Stimulated activated naive B cell treated with anti-CD40 and anti-IgM and Interleukin-4, amounts not matched to agents 10 μg/mL and 1 μg/mL and 100 μg/mL, for 72 hours (primary cell): ENCODE measurements around the gene ARHGEF28.

ENCODE experiments used
- ATAC-seq, 2 donors: fragments of 150-1000 bp; cut with Tn5 transposase; replicated peaks; 2 replicates each; pipeline ENCODE4 v1.10.0; 2021; ENCODE audit warnings: moderate library complexity in 1 of 2
- DNase-seq: peaks from one replicate; pipeline ENCODE4 v3.0.0; 2021
- H3K27ac Mint-ChIP-seq: one replicate; pipeline ENCODE4 v1.8.0; 2022; ENCODE audit warnings: mild to moderate bottlenecking, mixed read lengths
- H3K27me3 Mint-ChIP-seq, 2 donors: one replicate each; pipeline ENCODE4 v1.8.0; 2022; ENCODE audit warnings: mixed read lengths in 2 of 2
- H3K36me3 Mint-ChIP-seq, 2 donors: one replicate each; pipeline ENCODE4 v1.8.0; 2022; ENCODE audit warnings: mixed read lengths in 2 of 2, mild to moderate bottlenecking in 1 of 2
- H3K4me1 Mint-ChIP-seq, 2 donors: one replicate each; pipeline ENCODE4 v1.8.0; 2022; ENCODE audit warnings: mixed read lengths in 2 of 2, mild to moderate bottlenecking in 1 of 2
- H3K4me3 Mint-ChIP-seq, 2 donors: one replicate each; pipeline ENCODE4 v1.8.0; 2022; ENCODE audit warnings: mild to moderate bottlenecking in 2 of 2, mixed read lengths in 2 of 2, moderate library complexity in 1 of 2
- H3K9me3 Mint-ChIP-seq, 2 donors: one replicate each; pipeline ENCODE4 v1.8.0; 2022; ENCODE audit warnings: mixed read lengths in 2 of 2, mild to moderate bottlenecking in 1 of 2

ARHGEF28 gene

GRCh38 chr5:73654819-73655318, 28.9 kb downstream of the ARHGEF28 start:
- Mint-ChIP-seq H3K27me3 (peaks cover 0 to 6% of the 10 kb centered on the region in 2 donors), H3K36me3 (no peaks in the 10 kb centered on the region), H3K4me1 (no peaks in the 10 kb centered on the region), H3K27ac (no peak overlapping the region), H3K9me3 (no peaks in the 10 kb centered on the region), H3K4me3 (no peak overlapping the region)
- no peak for DNase-seq
- ATAC-seq: no peak

- no peak for ATAC-seq
- Mint-ChIP-seq H3K27me3 (peaks cover 0 to 4% of the 10 kb centered on the region in 2 donors), H3K36me3 (no peaks in the 10 kb centered on the region), H3K4me3 (no peak overlapping the region), H3K4me1 (no peaks in the 10 kb centered on the region), H3K9me3 (peaks cover 0 to 1% of the 10 kb centered on the region in 2 donors), H3K27ac (no peak overlapping the region)
- no peak for DNase-seq
These were observed 29.6 kb downstream of the ARHGEF28 start for GRCh38 chr5:73655521-73656160.

DNA sequence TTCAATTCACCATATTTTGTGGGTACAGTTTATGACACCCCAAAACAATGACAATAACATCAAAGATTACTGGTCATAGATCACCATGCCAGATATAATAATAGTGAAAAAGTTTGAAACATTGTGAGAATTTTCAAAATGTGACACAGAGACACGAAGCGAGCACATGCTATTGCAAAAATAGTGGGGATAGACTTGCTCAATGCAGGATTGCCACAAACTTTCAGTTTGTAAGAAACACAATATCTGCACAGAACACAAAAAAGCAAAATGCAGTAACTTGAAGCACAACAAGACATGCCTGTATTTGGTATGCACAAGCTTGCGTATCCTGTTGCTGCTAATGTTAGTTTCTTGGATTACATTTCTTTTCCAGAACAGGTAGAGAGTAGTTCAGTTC, 35.8 kb downstream of the ARHGEF28 start:
- Mint-ChIP-seq H3K9me3 (peaks cover 0 to 1% of the 10 kb centered on the region in 2 donors), H3K4me1 (no peaks in the 10 kb centered on the region), H3K27ac (no peak overlapping the region), H3K36me3 (no peaks in the 10 kb centered on the region), H3K27me3 (peaks cover 11% of the 10 kb centered on the region in 2 donors), H3K4me3 (no peak overlapping the region)
- DNase-seq (no peak), ATAC-seq (no peak)

DNA sequence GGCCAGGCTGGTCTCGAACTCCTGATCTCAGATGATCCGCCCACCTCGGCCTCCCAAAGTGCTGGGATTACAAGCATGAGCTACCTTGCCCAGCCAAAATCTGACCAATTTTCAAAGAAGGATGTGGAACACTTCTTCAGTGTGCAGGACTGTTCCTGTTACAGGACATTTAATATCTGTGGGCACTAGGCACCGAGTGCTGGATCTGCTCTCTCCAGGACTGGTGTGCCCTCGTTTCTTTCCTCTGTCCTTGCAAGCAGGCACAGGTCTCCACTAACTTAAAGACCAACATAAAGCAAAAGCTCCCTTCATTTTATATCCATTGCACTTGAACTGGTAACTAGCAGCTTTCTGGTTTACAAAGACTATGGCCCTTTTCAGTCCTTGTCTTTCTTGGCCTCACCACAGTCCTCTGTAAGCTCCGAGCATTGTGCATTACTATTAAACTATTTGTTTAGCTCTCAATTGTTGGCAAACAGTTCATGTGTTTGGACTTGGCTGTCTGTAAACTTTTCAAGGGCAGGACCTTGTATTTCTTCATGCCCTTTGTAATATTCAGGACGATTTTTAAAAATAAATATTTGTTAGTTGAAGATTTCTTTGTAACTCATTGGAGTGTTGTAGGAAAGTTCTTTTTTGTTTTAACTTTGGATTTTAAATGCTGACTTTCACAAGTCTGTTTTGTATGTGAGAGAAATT, 37.3 kb downstream of the ARHGEF28 start:
- no peaks in the 10 kb centered on the region for H3K36me3 Mint-ChIP-seq
- H3K4me1 Mint-ChIP-seq: no peaks in the 10 kb centered on the region
- H3K27me3 Mint-ChIP-seq: peaks cover 11% of the 10 kb centered on the region in 2 donors
- H3K27ac Mint-ChIP-seq: no peak overlapping the region
- no peak for ATAC-seq
- H3K9me3 Mint-ChIP-seq: peaks cover 0 to 1% of the 10 kb centered on the region in 2 donors
- no peak overlapping the region for H3K4me3 Mint-ChIP-seq
- DNase-seq: no peak

GRCh38 chr5:73663860-73664240, 37.9 kb downstream of the ARHGEF28 start:
- H3K4me1 Mint-ChIP-seq: no peaks in the 10 kb centered on the region
- no peak overlapping the region for H3K4me3 Mint-ChIP-seq
- no peak for ATAC-seq
- no peak for DNase-seq
- H3K36me3 Mint-ChIP-seq: no peaks in the 10 kb centered on the region
- peaks cover 11% of the 10 kb centered on the region in 2 donors for H3K27me3 Mint-ChIP-seq
- no peak overlapping the region for H3K27ac Mint-ChIP-seq
- peaks cover 0 to 1% of the 10 kb centered on the region in 2 donors for H3K9me3 Mint-ChIP-seq

DNA sequence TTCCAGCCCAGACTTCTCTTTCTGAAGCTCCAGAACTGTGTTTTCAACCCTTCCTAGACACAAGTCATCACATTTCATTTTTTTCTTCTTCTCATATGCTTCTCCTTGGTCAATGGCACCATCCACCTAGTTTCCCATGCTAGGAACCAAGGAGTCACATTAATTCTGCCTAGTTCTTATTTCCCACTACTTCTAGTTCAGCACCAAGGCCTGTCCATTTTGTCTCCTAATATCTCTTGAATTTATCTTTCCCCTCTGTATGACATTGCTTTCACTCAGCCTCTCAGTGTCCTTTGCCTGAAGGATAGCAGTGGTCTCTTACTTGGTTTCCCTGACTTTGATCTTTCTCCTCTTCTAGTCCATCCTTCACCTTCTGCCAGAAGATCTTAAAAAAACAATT, 38.8 kb downstream of the ARHGEF28 start:
- ATAC-seq: no peak

DNA sequence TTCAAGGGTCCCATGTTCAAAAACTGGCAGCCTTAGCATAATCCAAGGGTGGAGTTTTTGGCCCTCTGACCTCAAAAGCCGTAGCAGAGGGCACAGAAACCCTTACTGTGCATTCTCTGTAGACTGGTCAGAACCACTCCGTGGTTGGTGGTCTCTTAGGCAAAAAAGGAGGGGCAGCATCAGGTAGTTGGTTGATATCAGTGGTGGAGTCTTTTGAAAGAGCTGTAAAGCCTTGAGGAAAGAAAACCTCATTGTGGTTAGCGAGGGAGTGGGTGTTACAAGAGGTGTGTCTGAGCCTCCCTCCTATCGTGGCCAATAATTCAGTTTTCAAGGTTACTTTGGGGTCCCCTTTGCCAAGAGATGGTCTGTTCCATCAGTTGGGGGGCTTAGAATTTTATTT, 40.9 kb downstream of the ARHGEF28 start:
- ATAC-seq (no peak), DNase-seq (no peak)
- no peak overlapping the region for H3K4me3 Mint-ChIP-seq
- H3K27ac Mint-ChIP-seq: no peak overlapping the region
- no peaks in the 10 kb centered on the region for H3K4me1 Mint-ChIP-seq
- H3K27me3 Mint-ChIP-seq: peaks cover 11% of the 10 kb centered on the region in 2 donors
- H3K9me3 Mint-ChIP-seq: no peaks in the 10 kb centered on the region
- no peaks in the 10 kb centered on the region for H3K36me3 Mint-ChIP-seq

More for the DNA sequence above, 38.8 kb downstream of the ARHGEF28 start:
- no peak overlapping the region for H3K4me3 Mint-ChIP-seq
- no peaks in the 10 kb centered on the region for H3K4me1 Mint-ChIP-seq
- no peaks in the 10 kb centered on the region for H3K36me3 Mint-ChIP-seq
- no peak for DNase-seq
- no peak overlapping the region for H3K27ac Mint-ChIP-seq
- peaks cover 0 to 1% of the 10 kb centered on the region in 2 donors for H3K9me3 Mint-ChIP-seq
- H3K27me3 Mint-ChIP-seq: peaks cover 11% of the 10 kb centered on the region in 2 donors

DNA sequence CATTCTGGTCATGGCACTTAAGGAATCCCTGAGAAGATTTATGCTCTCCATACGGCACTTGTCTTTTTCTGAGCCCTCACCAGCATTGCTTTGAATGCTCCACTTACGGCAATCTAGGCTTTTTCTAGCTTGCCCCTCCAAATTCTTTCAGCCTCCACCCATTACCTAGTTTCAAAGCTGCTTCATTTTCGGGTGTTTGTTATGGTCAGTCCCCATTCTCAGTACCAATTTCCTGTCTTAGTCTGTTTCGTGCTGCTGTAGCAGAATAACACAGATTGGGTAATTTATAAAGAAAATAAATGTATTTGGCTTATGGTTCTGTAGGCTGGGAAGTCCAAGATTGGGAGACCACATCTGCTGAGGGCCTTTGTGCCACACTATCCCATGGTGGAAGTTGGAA, 42.0 kb downstream of the ARHGEF28 start:
- H3K4me3 Mint-ChIP-seq: no peak overlapping the region
- no peaks in the 10 kb centered on the region for H3K9me3 Mint-ChIP-seq
- DNase-seq: no peak
- no peaks in the 10 kb centered on the region for H3K4me1 Mint-ChIP-seq
- H3K36me3 Mint-ChIP-seq: no peaks in the 10 kb centered on the region
- no peak overlapping the region for H3K27ac Mint-ChIP-seq
- peaks cover 11% of the 10 kb centered on the region in 2 donors for H3K27me3 Mint-ChIP-seq
- no peak for ATAC-seq

GRCh38 chr5:73668486-73669111, 42.6 kb downstream of the ARHGEF28 start:
- Mint-ChIP-seq H3K36me3 (no peaks in the 10 kb centered on the region), H3K27ac (no peak overlapping the region), H3K27me3 (peaks cover 11% of the 10 kb centered on the region in 2 donors), H3K4me1 (no peaks in the 10 kb centered on the region), H3K4me3 (no peak overlapping the region), H3K9me3 (no peaks in the 10 kb centered on the region)
- ATAC-seq (no peak), DNase-seq (no peak)

DNA sequence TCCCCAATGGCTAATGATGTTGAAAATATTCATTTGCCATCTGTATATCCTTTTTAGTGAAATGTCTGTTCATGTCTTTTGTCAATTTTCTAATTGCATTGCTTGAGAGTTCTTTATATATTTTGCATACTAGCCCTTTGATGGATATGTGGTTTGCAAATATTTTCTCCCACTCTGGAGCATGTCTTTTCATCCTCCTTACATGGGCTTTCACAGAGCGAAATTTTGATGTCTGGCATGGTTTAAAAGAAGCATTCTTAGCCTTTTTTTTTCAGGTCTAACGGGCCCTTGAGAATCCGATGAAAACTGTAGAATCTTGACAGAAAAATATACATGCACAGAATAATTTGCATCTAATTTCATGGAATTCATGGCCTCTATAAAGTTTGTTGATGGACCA, 44.7 kb downstream of the ARHGEF28 start:
- DNase-seq: no peak
- H3K27ac Mint-ChIP-seq: no peak overlapping the region
- H3K36me3 Mint-ChIP-seq: no peaks in the 10 kb centered on the region
- ATAC-seq: no peak
- H3K27me3 Mint-ChIP-seq: peaks cover 0 to 5% of the 10 kb centered on the region in 2 donors
- H3K4me3 Mint-ChIP-seq: no peak overlapping the region
- H3K4me1 Mint-ChIP-seq: no peaks in the 10 kb centered on the region
- no peaks in the 10 kb centered on the region for H3K9me3 Mint-ChIP-seq

- no peaks in the 10 kb centered on the region for H3K36me3 Mint-ChIP-seq
- H3K27ac Mint-ChIP-seq: no peak overlapping the region
- no peaks in the 10 kb centered on the region for H3K9me3 Mint-ChIP-seq
- H3K4me1 Mint-ChIP-seq: no peaks in the 10 kb centered on the region
- DNase-seq (no peak), ATAC-seq (no peak)
- H3K27me3 Mint-ChIP-seq: no peaks in the 10 kb centered on the region
- no peak overlapping the region for H3K4me3 Mint-ChIP-seq
These were observed 46.1 kb downstream of the ARHGEF28 start for GRCh38 chr5:73672132-73672531.

GRCh38 chr5:73673161-73673591, 47.2 kb downstream of the ARHGEF28 start:
- ATAC-seq (no peak), DNase-seq (no peak)
- no peaks in the 10 kb centered on the region for H3K27me3 Mint-ChIP-seq
- H3K27ac Mint-ChIP-seq: no peak overlapping the region
- H3K9me3 Mint-ChIP-seq: no peaks in the 10 kb centered on the region
- no peak overlapping the region for H3K4me3 Mint-ChIP-seq
- H3K36me3 Mint-ChIP-seq: no peaks in the 10 kb centered on the region
- H3K4me1 Mint-ChIP-seq: no peaks in the 10 kb centered on the region

GRCh38 chr5:73674669-73675004, 48.6 kb downstream of the ARHGEF28 start:
- no peaks in the 10 kb centered on the region for H3K4me1 Mint-ChIP-seq
- H3K36me3 Mint-ChIP-seq: no peaks in the 10 kb centered on the region
- no peak for ATAC-seq

DNA sequence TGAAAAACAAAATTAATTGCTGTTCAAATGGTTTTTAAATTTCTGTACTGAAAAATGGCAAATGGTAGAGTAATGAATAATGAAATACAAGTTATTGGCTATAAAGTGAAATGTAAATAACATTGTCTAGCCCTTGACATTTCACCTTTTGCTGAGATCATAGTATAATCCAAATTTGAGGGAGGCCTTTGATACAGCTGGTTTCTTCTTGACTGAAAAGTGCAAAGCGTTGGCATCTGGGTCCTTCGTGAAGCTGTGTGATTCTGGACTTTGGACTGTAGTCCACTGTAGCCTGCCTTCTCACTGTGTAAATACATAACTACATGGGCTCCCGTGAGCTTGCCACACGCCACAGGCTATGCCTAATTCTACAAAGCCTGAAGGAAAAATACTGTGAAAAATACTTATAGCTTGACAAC, 52.3 kb downstream of the ARHGEF28 start:
- DNase-seq (no peak), ATAC-seq (no peak)
- Mint-ChIP-seq H3K9me3 (no peaks in the 10 kb centered on the region), H3K36me3 (no peaks in the 10 kb centered on the region), H3K27me3 (no peaks in the 10 kb centered on the region), H3K27ac (no peak overlapping the region), H3K4me3 (no peak overlapping the region), H3K4me1 (no peaks in the 10 kb centered on the region)

More at GRCh38 chr5:73674669-73675004, 48.6 kb downstream of the ARHGEF28 start:
- Mint-ChIP-seq H3K4me3 (no peak overlapping the region), H3K9me3 (no peaks in the 10 kb centered on the region), H3K27me3 (no peaks in the 10 kb centered on the region), H3K27ac (no peak overlapping the region)
- no peak for DNase-seq

DNA sequence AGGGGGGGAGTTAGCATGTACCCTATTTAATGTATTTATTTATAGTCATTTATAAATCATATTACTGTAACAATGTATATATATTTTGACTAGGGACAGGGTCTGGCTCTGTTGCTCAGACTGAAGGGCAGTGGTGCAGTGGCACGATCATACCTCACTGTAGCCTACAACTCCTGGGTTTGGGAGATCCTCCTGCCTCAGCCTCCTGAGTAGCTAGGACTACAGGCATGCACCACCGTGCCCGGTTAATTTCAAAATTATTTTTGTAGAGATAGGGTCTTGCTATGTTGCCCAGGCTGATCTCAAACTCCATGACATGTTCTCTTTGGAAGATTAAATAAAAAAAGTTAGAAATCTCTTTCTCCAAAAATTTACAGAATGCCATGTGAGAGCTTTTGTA, 52.8 kb downstream of the ARHGEF28 start:
- ATAC-seq: no peak
- Mint-ChIP-seq H3K9me3 (no peaks in the 10 kb centered on the region), H3K4me3 (no peak overlapping the region), H3K27me3 (no peaks in the 10 kb centered on the region), H3K36me3 (no peaks in the 10 kb centered on the region), H3K27ac (no peak overlapping the region), H3K4me1 (no peaks in the 10 kb centered on the region)
- no peak for DNase-seq
